GM18505 (cell line): ENCODE data around the gene MYL2.

Experiments used
- ATAC-seq: cut with Tn5 transposase; IDR thresholded peaks from one replicate; pipeline ENCODE4 v1.9.1; 2021; ENCODE audit not compliant: unreplicated experiment
- POLR2A ChIP-seq: IDR thresholded peaks from 4 replicates; pipeline ENCODE4 v1.6.1; 2011; ENCODE audit warnings: borderline replicate concordance; ENCODE audit not compliant: insufficient read depth, insufficient read length; ENCODE audit errors: extremely low read depth

The MYL2 gene

DNA sequence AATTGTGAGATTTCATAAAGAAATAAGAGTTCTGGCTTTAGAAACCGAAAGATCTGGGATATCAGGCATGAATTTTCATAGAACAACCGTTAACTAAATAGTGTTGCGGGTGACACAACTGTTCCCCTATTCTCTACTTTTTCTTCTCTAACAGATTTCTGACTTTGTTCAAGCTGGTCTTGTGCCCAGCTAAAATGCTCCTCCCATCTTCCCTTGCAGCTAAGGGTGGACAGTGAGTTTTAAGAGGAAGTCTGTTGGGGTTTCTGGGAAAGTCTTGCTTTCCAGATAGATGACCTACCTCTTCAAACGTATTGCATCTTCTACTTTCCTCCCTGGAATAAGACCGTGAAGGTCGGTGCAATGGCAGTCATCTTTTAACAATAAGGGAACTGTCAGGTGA, 54.9 kb downstream of the MYL2 start:
- no peak for TF ChIP-seq POLR2A
- ATAC-seq: no peak

DNA sequence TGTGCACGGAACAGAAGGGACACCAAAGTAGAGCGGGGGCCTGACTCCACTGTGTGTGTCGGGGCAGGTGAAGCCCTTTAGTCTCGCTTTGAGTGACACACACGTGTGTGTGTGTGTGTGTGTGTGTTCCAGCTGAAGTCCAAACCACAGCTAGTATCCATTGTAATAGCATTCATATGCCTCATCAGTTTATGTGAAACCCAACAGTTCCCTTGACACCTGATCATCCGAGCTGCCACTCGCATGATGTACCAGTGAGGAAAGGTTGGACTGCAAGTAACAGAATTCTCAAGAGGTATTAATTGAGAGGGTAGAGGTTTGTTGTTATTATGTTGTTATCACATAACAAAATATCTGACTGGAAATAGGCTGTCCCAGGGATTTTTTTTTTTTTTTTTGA, 57.2 kb downstream of the MYL2 start:
- ATAC-seq: no peak
- no peak for TF ChIP-seq POLR2A

DNA sequence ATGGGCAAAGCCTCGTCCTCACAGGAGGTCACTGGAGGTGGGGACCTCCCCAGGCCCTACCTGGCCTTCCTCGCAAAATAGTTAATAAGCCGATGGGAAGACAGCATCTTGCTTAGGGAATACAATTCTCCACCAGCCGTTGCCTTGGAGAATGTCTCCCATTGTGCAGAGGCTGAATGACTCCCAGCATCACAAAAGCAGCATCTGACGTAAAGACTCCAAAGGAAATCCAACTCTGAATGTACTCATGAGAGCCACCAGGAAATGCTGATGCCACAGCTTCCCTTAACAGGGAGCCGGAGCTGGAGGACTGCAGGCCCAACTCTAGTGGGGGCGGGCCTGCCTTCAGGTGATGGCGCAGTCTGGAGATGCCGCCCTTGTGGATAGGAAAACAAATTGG, 58.0 kb downstream of the MYL2 start:
- ATAC-seq: no peak
- TF ChIP-seq POLR2A: no peak

DNA sequence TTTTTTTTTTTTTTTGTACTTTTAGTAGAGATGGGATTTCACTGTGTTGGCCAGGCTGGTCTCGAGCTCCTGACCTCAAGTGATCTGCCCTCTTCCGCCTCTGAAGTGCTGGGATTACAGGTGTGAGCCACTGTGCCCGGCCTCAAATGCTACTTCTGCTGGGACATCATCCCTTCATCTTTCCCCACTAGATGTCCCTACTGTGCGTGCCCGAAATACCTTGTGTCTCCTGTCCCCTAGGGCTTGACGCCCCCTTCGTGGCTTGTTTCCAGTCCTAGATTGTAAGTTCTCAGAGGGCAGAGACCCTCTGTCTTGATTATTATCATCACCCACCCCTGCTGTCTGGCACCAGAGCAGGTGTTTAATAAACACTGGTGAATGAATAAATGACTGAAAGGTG, 58.6 kb downstream of the MYL2 start:
- TF ChIP-seq POLR2A: no peak
- ATAC-seq: no peak
